HepG2 (cell line): Measurements from ENCODE around the gene GSG1. TPM values are rescaled to one million over a fixed set of nuclear protein-coding genes. Genes with fewer than 3 reads are reported as not detected.

Experiments used
- ATRX ChIP-seq: sonication (generic); formaldehyde crosslinking; IDR thresholded peaks from 2 replicates; pipeline ENCODE4 v1.4.0; 2020; ENCODE audit warnings: missing genetic modification reagents, borderline replicate concordance
- ESRRA ChIP-seq: sonication (generic); formaldehyde crosslinking; IDR thresholded peaks from 2 replicates; pipeline ENCODE4 v1.5.1; 2020; ENCODE audit warnings: mild to moderate bottlenecking, low read depth, missing genetic modification reagents
- ETV5 ChIP-seq: IDR thresholded peaks from 2 replicates; pipeline ENCODE4 v1.6.1; 2018; ENCODE audit warnings: missing biosample characterization, missing genetic modification reagents, inconsistent platforms, borderline replicate concordance
- FOXM1 ChIP-seq: sonication (generic); formaldehyde crosslinking; IDR thresholded peaks from 2 replicates; pipeline ENCODE4 v1.5.0; 2020; ENCODE audit warnings: missing genetic modification reagents
- GATAD2A ChIP-seq: IDR thresholded peaks from 2 replicates; pipeline ENCODE4 v1.6.1; 2016
- HDAC2 ChIP-seq: sonication (generic); formaldehyde crosslinking; IDR thresholded peaks from 2 replicates; pipeline ENCODE4 v1.4.0; 2020; ENCODE audit warnings: missing genetic modification reagents
- HNRNPL ChIP-seq: fragments of 200-400 bp; formaldehyde crosslinking; IDR thresholded peaks from 2 replicates; pipeline ENCODE4 v1.6.1; 2017; ENCODE audit warnings: mild to moderate bottlenecking, low read depth, low read length
- PITX1 ChIP-seq: sonication (generic); formaldehyde crosslinking; IDR thresholded peaks from 2 replicates; pipeline ENCODE4 v1.5.1; 2020; ENCODE audit warnings: mild to moderate bottlenecking, missing genetic modification reagents
- PPARG ChIP-seq: conservative IDR thresholded peaks from 2 replicates; pipeline ENCODE4 v1.6.1; 2016; ENCODE audit warnings: missing biosample characterization, missing genetic modification reagents
- TCF7 ChIP-seq: sonication (generic); IDR thresholded peaks from 2 replicates; pipeline ENCODE4 v1.6.1; 2016; ENCODE audit warnings: antibody characterized with exemption, low read depth
- ZBTB46 ChIP-seq: sonication (generic); formaldehyde crosslinking; IDR thresholded peaks from 2 replicates; pipeline ENCODE4 v1.4.0; 2020; ENCODE audit warnings: mild to moderate bottlenecking, missing genetic modification reagents, borderline replicate concordance
- ZNF20 ChIP-seq: sonication (generic); formaldehyde crosslinking; IDR thresholded peaks from 2 replicates; pipeline ENCODE4 v1.4.0; 2020; ENCODE audit warnings: mild to moderate bottlenecking, moderate library complexity, missing genetic modification reagents
- ZNF235 ChIP-seq: sonication (generic); formaldehyde crosslinking; IDR thresholded peaks from 2 replicates; pipeline ENCODE4 v1.8.1; 2023; ENCODE audit warnings: mild to moderate bottlenecking, missing genetic modification reagents, borderline replicate concordance
- ZNF326 ChIP-seq: sonication (generic); formaldehyde crosslinking; IDR thresholded peaks from 2 replicates; pipeline ENCODE4 v1.4.0; 2020; ENCODE audit warnings: missing genetic modification reagents, borderline replicate concordance
- ZNF337 ChIP-seq: sonication (generic); formaldehyde crosslinking; IDR thresholded peaks from 2 replicates; pipeline ENCODE4 v1.5.1; 2020; ENCODE audit warnings: missing genetic modification reagents, low read depth, mild to moderate bottlenecking, borderline replicate concordance
- ZNF543 ChIP-seq: sonication (generic); formaldehyde crosslinking; IDR thresholded peaks from 2 replicates; pipeline ENCODE4 v1.4.0; 2020; ENCODE audit warnings: mild to moderate bottlenecking, missing genetic modification reagents
- ZNF704 ChIP-seq: sonication (generic); formaldehyde crosslinking; IDR thresholded peaks from 2 replicates; pipeline ENCODE4 v1.8.1; 2023; ENCODE audit warnings: mild to moderate bottlenecking, inconsistent platforms, moderate library complexity, missing genetic modification reagents, borderline replicate concordance
- ZNF766 ChIP-seq: sonication (generic); formaldehyde crosslinking; IDR thresholded peaks from 2 replicates; pipeline ENCODE4 v1.5.0; 2020; ENCODE audit warnings: missing genetic modification reagents, borderline replicate concordance
- ZNF772 ChIP-seq: sonication (generic); formaldehyde crosslinking; IDR thresholded peaks from 2 replicates; pipeline ENCODE4 v1.5.0; 2020; ENCODE audit warnings: mild to moderate bottlenecking, missing genetic modification reagents
- polyA plus RNA-seq, 8 experiments: library from polyadenylated mRNA; depleted of rRNA in 3 of 8; stranded (reverse) in 7 of 8; unstranded in 1 of 8; fragments of >200 nt; fragmentation: Illumina TruSeq in 4 of 8; extraction: Trizol in 4 of 8; gene quantifications; 2 replicates each; pipeline versions ENCODE4 v1.2.1 to v1.2.3, GENCODE V29; 2011 to 2016; ENCODE audit warnings: low read depth in 4 of 8, missing spikeins in 1 of 8, mixed read lengths in 1 of 8; ENCODE audit not compliant: insufficient read depth in 1 of 8
- total RNA-seq, 5 experiments: library from RNA; depleted of rRNA; stranded (reverse); fragments of >200 nt; fragmentation: Illumina TruSeq; extraction: Trizol; gene quantifications; 2 replicates each; pipeline ENCODE4 v1.2.3, GENCODE V29; 2016; ENCODE audit warnings: low read depth in 1 of 5
- TF ChIP-seq, protein P1 (sequence below): IDR thresholded peaks from 2 replicates; pipeline ENCODE4 v1.6.1; 2016; ENCODE audit warnings: missing compliant biosample characterization, missing genetic modification reagents, borderline replicate concordance
- TF ChIP-seq, protein P2 (sequence below): sonication (generic); formaldehyde crosslinking; IDR thresholded peaks from 2 replicates; pipeline ENCODE4 v1.4.0; 2020; ENCODE audit warnings: missing genetic modification reagents
- TF ChIP-seq, protein P3 (sequence below): IDR thresholded peaks from 2 replicates; pipeline ENCODE4 v1.6.1; 2016; ENCODE audit warnings: low read depth

The GSG1 gene
- total and polyA plus RNA-seq, 2 of the 13 experiments (the other 11 are each of a cell fraction or from before 2014, with no cell fraction given): not detected

DNA sequence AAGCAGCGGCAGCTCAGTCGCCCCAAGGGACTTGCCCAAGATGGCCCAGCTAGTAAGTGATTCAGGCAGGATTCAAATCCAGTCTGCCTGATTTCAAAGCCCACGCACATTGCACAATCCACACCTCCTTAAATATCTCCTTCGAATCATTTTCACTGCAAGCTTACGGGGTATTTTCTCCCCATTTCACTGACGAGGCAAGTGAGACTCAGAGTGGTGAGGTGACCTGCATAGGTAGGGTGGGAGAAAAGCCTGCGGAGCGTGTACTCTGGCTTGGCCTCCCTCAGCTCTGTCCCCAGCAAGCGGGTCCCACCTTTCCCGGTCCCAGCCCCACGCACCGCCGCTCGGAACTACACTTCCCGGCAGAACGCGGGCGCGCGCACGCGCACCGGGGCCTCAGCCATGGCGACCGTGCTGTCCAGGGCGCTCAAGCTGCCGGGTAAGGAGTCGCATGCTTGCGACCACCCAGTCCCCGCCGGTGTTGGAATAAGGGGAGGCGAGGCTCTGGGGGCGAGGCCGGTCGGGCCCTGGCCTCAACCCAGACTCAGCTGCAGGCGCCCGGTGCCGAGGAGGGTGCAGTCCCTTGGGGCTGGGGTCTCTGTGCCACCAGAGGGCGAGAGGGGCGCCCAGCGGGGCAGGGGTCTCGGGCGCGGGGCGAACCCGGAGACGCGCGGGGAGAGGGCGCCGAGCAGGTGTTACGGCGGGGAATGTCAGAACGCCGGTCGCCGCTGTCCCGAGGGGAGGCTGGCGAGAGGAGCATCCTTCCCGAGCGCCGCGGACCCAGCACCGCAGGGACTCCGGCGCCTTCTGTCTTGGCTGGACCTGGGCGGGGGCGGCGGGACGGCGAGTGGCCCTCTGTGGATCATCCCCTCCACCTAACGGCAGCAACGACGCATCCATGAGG lies 59.2 kb downstream of the GSG1 start, which contains the start of gene FAM234B (continued):
- TF ChIP-seq HDAC2 (CRISPR knock-in tag) (0 out of 2 replicates have a peak, but pooled peaks have one; percentile 53), ZNF337 (CRISPR knock-in tag) (no peak), GATAD2A (CRISPR knock-in tag) (peak; percentile 26; the same call in 1 of the 2 replicates), PPARG (no peak), ESRRA (0 out of 2 replicates have a peak, but pooled peaks have one; percentile 15), TCF7 (no peak), ZNF704 (CRISPR knock-in tag) (no peak), FOXM1 (CRISPR knock-in tag) (no peak), ZBTB46 (CRISPR knock-in tag) (no peak), ZNF766 (CRISPR knock-in tag) (no peak), ZNF235 (CRISPR knock-in tag) (0 out of 2 replicates have a peak, but pooled peaks have one; percentile 27), ATRX (CRISPR knock-in tag) (no peak), ZNF543 (CRISPR knock-in tag) (no peak), ZNF326 (CRISPR knock-in tag) (no peak), ETV5 (CRISPR knock-in tag) (0 out of 2 replicates have a peak, but pooled peaks have one; percentile 6), ZNF20 (no peak), HNRNPL (no peak), PITX1 (CRISPR knock-in tag) (no peak; the same call in 1 of the 2 replicates), ZNF772 (CRISPR knock-in tag) (0 out of 2 replicates have a peak, but pooled peaks have one; percentile 67)
- TF ChIP-seq, protein P1, sequence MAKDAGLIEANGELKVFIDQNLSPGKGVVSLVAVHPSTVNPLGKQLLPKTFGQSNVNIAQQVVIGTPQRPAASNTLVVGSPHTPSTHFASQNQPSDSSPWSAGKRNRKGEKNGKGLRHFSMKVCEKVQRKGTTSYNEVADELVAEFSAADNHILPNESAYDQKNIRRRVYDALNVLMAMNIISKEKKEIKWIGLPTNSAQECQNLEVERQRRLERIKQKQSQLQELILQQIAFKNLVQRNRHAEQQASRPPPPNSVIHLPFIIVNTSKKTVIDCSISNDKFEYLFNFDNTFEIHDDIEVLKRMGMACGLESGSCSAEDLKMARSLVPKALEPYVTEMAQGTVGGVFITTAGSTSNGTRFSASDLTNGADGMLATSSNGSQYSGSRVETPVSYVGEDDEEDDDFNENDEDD (CRISPR knock-in tag): no peak
- TF ChIP-seq, protein P2, sequence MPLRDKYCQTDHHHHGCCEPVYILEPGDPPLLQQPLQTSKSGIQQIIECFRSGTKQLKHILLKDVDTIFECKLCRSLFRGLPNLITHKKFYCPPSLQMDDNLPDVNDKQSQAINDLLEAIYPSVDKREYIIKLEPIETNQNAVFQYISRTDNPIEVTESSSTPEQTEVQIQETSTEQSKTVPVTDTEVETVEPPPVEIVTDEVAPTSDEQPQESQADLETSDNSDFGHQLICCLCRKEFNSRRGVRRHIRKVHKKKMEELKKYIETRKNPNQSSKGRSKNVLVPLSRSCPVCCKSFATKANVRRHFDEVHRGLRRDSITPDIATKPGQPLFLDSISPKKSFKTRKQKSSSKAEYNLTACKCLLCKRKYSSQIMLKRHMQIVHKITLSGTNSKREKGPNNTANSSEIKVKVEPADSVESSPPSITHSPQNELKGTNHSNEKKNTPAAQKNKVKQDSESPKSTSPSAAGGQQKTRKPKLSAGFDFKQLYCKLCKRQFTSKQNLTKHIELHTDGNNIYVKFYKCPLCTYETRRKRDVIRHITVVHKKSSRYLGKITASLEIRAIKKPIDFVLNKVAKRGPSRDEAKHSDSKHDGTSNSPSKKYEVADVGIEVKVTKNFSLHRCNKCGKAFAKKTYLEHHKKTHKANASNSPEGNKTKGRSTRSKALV (CRISPR knock-in tag): peak; percentile 65; the same call in 1 of the 2 replicates
- TF ChIP-seq, protein P3, sequence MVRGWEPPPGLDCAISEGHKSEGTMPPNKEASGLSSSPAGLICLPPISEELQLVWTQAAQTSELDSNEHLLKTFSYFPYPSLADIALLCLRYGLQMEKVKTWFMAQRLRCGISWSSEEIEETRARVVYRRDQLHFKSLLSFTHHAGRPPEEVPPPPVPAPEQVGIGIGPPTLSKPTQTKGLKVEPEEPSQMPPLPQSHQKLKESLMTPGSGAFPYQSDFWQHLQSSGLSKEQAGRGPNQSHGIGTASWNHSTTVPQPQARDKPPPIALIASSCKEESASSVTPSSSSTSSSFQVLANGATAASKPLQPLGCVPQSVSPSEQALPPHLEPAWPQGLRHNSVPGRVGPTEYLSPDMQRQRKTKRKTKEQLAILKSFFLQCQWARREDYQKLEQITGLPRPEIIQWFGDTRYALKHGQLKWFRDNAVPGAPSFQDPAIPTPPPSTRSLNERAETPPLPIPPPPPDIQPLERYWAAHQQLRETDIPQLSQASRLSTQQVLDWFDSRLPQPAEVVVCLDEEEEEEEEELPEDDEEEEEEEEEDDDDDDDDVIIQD: no peak
